GM21447 (cell line): ENCODE data around the gene TPBG.
A peak's percentile ranks its signal among the peaks of the same experiment; 100 is the strongest.
"Not testable (repeated sequence)": the region's sequence is repeated elsewhere in the genome, so short reads cannot be mapped to it uniquely, and the experiment has no call there.

Experiments
- ATAC-seq: cut with Tn5 transposase; IDR thresholded peaks from one replicate; pipeline ENCODE4 v1.9.1; 2021; ENCODE audit not compliant: unreplicated experiment

Gene TPBG

DNA sequence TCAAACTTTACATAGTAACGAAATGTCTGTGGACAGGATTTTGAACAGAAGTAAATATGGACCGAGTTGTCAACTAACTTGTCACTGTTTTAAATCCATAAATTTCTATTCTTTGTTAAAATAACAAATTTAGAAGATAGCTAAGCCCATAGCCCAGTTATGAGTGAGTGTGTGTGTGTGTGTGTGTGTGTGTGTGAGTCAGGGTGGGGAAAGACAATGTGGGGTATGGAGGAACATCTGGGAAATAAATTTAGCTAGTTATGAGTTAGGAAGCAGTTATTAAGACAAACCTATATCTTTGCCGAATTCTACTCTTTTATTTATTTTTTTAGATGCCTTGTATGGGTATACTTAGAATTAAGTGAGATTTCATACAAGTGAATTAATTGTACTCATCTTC, 9.0 kb downstream of the TPBG start:
- ATAC-seq: no peak

DNA sequence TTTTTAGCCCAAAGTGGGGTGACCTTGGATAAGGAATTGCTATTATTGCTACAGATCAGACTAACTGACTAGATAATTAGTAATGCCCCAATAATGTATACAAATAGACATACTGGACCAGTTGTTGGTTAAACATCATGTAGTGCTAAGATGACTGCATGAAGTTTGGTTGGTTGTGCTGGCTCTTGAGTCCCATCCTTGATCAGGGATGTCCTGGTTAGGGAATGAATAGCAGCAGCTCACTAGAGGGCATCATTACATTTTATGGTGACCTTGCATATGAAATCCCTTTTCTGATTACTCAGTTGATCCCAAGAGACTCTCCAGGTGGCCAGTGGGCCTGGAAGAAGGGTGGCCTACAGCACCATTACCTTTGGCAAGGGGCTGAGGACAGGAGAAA, 10.9 kb downstream of the TPBG start:
- ATAC-seq: no peak

DNA sequence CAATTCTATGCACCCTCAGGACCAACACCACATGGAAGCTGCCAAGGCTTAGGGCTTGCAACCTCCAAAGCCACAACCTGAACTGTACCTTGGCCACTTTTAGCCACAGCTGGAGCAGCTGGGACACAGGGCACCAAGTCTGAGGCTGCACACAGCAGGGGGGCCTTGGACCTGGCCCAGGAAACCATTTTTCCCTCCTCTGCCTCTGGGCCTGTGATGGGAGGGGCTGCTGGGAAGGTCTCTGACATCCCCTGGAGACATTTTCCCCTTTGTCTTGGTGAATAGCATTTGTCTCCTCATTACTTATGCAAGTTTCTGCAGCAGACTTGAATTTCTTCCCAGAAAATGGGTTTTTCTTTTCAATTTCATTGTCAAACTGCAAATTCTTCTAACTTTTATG, 13.0 kb downstream of the TPBG start:
- ATAC-seq: no peak

DNA sequence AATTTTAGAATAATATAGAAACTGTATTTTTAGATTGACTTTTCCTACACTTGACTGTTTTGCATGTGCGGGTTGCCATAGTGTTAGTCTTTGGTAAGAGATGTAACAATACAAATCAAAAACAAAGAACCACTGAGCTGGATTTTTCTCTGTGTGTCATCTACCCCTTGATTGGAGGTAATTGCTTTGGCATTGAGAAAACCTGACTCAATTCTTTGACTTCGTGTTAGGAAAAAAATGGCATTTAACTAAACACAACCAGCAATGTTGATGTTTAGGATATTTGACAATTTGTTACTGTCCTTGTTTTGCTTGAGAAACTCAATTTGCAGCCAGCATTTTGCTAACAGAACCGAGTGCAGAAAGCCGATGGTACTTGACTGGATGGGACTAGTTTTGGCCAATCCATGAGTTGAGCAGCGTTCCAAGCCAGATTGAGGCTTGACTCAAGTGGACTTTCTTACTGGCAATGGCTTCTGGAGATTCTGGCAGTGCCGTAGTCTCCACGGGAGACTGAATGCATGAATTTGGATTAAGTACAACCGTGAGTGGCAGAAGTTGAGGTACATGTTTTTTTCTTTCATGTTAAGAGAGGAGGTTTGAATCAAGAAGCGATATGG, 17.1 kb downstream of the TPBG start:
- ATAC-seq: no peak

DNA sequence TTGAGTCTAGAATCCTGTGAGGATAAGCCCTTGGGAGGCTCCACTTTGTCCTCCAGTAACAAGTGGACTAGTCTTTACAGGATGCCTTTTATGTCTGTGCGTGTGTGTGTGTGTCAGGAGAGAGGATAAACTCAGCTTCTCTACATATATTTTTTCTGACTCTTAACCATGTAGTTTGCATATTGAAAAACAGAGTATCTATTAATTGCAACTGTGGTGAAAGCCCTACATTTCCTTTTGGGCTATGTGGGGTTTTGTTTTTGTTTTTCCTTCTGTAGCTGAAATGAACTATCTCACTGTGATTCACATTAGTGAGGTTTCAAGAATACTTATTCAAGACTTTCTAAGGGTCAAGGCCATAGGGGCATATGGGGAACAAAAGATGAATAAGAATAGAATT, 17.7 kb downstream of the TPBG start:
- peak; percentile 86 for ATAC-seq

DNA sequence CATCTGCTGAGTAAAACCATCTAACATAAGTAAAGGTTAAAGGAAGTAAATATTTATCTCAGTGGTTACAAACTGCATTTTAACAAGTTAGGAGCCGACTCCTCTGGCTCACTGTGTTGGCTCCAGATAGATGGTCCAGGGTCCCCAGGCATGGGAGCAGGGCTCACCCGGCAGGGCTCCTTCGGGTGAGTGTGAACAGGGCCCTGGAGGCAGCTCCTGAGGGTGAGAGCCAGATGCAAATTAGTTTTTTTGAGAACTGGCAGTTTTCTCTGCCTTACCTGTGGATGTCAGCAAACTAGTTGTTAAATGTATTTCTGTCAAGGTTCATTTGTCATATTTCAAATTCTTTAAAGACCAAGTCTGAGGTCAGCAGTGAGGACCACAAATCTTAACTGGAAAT, 21.5 kb downstream of the TPBG start:
- no peak for ATAC-seq

- no peak for ATAC-seq
These were observed 21.9 kb downstream of the TPBG start for GRCh38 chr6:82385546-82385945.

DNA sequence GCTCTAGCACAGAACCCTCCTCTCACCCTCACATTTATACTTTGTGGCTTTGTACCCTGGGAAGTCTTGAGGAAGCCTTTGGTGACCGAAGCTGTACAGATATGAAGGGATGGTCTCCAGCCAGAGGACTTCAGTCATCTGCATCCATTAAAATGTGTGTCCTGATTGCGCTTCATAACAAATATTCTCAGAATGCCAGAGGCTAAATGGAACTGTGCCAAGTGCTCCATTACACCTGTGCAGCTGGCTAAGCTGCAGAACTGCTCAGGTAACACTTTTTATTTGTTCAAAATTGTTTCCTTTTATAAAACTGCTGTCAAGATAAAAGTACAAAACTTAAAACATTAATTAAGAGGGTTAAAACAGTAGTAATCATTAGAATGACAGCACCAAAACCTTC, 22.3 kb downstream of the TPBG start:
- no peak for ATAC-seq

GRCh38 chr6:82394770-82395169, 31.2 kb downstream of the TPBG start:
- not testable (repeated sequence) for ATAC-seq

DNA sequence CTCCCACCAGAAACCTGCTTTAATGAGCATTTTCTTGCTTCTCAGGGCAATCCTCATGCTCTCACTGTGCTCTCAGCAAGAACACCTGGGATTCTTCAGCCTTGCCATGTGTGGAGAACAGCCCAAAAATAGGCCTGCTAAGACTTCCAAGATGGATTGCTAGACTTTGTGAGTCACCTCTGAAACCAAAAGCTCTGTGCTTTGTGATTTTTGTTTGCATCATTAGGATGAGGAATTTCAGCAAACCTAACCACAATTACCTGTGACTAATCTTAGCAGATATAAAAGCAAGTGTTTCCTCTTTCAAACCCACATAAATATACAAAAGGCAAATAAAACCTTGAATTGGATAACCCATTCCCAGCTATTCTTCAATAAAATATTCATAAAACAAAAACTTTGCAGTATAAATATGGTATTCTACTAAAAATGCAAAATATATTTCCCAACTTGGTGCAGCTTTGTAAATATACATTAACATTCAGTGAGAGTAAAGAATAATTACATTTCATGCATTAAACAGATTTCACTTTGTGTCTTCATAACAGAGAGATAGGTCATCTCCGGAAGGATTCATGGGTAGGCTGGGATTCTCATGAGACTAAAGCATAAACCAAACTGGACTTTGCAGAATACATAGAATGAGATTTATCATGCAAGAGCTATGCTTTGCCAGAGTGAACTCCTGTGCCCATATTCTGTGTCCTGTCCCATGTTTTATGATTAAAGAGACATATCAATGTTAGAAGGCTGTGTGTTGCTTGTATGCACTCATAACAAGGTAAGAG, 33.5 kb downstream of the TPBG start:
- ATAC-seq: no peak

DNA sequence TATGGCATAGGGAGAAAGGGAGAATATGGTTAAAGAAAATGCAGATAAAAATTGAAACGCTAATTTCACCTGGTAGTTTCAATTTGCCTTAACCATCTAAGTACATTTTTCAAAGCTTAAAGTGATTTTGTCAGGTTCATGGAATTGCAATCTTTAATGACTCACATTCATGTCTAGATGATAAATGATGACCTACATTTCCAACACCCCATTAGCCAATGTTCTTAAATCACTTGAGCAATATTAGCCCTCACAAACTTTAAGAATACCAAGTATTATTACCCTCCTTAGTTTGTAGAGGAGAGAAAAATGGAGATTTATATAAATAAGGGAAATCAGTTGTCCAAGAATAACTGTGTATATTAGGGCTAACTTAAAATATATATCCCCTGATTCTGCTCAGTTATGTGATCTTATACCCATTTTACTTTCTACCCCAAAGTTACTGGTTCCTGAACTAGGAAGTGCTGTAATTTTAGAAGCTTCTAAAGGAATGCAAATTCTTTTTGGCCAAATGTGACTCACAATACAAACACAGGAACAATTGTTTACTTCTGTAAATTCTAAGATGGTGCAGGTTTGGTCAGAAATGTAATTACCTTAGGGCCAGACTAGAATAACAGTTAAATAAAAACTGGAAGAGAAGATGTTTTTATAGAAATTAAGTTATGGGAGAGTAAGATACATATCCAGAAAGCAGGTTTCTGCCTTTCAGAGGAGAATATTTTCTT, 34.5 kb downstream of the TPBG start:
- no peak for ATAC-seq

GRCh38 chr6:82408952-82409431, 45.4 kb downstream of the TPBG start:
- ATAC-seq: peak; percentile 79

DNA sequence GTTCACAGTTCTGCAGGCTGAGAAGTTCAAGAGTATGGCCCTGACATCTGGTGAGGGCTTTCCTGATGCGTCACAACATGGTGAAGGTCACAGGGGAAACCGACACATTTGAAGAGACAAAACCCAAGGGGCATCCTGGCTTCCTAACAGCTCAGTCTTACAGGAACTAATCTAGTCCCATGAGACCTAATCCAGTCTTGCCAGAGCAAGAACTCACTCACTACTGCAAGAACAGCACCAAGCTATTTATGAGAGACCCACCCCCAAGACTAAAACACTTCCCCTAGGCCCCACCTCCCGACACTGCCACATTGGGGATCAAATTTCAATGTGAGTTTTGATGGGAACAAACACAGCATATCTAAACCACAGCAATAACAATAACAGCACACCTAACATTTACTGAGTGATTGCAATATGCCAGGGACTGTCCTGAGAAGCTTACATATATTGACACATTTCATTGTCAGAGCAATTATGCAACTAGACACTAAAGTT, 46.6 kb downstream of the TPBG start:
- no peak for ATAC-seq

DNA sequence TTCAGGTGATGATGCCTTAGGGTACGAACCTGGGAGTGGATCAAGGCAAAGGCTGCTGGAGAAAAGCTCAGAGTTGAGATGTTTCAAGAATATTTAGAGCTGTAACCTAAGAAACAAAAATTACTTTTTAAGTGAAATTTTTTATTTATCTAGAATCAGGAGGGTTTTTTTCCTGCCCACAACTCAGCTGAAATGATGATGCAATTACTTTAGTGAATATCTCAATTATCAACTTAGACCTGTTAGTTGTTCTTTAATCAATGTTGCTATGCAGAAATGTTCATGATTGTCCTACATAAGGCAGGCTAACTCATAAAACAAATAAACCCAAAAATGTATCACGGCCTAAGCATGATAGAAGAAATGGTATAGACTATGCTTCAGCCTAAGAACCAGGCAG, 50.3 kb downstream of the TPBG start:
- ATAC-seq: no peak

GRCh38 chr6:82415820-82416219, 52.2 kb downstream of the TPBG start:
- ATAC-seq: no peak

DNA sequence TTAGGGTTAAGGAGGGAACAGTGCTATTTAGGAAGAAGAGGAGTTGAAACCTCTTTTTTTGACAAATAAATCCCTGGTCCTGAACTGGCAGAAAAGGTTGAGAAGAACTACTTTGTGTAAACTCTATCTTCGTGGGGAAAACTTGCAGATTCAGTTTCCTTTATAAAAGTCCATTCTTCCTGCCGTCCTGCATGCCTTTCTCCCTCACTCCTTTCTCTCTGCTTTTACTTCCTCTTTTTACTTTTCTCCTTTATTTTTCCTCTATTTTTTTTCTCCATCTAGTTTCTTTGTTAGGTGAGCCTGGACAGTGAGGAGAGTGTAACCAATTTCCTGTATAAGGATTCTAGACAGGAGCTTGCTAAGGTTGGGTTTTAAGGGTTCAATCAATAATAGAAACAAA, 52.7 kb downstream of the TPBG start:
- no peak for ATAC-seq
